GM19193 (cell line): ENCODE measurements around the gene MTERF1.

Source experiments
- POLR2A ChIP-seq: IDR thresholded peaks from 4 replicates; pipeline ENCODE4 v1.6.1; 2011; ENCODE audit not compliant: insufficient read depth, insufficient read length; ENCODE audit errors: extremely low read depth

MTERF1 gene

DNA sequence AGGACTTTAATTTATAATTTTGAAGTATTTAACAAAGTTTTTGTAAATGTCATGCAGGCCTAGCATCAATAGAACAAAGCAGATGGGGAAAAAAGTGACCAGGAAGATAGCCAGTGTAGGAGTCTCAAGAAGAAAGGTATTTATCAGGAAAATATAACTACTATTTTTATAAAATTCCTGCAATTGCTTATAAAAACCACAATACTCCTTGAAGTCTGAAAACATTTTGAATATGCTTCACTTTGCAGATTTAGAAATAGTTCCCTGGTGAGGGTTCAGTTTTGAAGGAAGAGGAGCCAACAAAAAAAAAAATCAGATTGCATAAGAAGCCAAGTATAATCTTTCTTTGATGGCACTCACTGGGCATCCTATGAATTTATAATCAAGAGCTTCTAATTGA is 34.1 kb downstream of the MTERF1 start:
- no peak for TF ChIP-seq POLR2A

DNA sequence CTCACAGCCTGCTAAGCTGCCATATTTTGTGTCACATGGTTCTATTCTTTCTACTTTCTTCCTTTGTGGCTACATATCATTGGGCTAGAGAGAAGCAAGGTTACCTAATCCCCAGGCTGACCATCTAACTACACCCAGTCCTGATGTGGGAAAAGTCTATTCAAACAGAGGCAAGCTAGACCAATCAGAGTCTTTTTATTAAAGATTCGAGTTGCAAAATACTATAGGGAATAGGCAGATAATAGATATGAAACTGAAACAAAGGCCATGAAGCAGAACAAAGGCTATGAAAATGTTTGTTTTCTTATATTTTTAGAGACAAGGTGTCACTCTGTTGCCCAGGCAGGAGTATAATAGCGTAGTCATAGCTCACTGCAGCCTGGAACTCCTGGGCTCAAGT is 36.7 kb downstream of the MTERF1 start:
- TF ChIP-seq POLR2A = no peak

DNA sequence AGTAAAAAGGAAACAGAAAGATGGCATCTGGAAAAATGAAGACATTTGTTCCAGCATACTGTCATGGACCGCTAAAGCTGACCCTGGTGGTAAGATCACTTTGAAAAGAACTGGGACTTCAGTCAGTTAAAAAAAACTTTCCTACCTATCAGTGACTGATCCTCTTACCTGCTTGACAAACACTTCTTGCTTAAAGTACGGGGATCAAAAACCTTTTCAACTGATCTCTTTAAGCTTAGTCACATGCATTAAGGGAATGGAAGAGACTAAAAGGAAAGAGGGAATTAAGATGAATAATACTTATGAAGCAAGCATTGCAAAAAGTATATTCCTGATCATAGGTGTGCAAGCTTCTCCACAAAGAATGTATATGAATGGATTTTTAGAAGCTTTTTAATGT is 42.1 kb downstream of the MTERF1 start:
- no peak for TF ChIP-seq POLR2A

DNA sequence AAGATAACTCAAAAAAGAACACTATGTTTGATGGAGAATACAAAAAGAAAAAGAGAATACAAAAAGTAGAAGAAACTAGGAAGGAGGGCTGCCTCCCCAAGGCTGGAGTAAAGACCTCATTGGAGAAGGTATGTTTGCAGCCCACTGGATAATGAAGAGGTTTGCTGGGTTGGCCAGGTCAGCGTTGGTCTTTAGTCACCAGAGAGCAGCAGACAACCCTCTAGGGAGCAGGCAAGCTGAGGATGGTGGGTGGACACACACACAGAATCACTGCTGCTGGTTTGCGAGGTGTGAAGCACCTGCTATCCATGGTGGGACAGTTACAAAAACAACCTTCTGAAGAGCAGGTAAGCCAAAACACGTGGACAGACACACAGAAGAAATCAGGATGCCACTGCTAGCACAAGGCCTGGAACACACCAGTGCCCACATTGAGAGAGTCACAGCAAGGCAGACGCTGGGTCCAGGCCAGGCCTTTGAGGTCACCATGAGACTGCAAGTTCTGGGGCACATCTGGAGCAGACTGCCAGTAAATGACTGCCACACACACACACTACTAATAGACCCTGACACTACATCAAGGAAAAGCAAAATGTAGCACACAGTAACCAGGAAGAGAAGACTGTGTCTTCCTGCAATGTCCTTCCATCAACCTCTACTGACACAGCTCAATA is 43.0 kb downstream of the MTERF1 start:
- no peak for TF ChIP-seq POLR2A

DNA sequence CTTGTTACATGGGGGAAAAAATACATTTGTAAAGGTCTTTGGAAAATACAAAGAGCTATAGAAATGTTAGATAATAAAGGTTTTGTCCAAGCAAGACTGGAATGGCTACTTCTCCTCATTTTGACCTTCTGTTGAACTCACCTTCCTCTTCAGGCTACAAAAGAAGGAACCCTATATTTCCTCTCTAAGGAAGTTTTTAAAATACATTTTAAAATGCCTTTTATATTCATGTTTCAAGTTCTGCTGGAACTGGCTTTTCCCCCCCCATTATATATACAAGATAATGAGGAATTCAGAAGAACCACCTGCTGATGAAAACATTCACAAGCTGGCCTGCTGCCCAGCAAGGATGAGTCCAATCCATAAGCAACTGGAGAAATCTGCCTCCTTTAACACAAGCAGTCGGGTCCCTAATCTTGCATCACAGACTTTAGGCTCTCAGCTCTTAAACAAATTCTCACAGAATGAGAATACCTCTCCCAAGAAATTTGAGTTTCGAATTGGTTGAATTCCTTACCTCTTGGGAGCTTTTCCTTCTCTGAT is 44.6 kb downstream of the MTERF1 start:
- TF ChIP-seq POLR2A = no peak

DNA sequence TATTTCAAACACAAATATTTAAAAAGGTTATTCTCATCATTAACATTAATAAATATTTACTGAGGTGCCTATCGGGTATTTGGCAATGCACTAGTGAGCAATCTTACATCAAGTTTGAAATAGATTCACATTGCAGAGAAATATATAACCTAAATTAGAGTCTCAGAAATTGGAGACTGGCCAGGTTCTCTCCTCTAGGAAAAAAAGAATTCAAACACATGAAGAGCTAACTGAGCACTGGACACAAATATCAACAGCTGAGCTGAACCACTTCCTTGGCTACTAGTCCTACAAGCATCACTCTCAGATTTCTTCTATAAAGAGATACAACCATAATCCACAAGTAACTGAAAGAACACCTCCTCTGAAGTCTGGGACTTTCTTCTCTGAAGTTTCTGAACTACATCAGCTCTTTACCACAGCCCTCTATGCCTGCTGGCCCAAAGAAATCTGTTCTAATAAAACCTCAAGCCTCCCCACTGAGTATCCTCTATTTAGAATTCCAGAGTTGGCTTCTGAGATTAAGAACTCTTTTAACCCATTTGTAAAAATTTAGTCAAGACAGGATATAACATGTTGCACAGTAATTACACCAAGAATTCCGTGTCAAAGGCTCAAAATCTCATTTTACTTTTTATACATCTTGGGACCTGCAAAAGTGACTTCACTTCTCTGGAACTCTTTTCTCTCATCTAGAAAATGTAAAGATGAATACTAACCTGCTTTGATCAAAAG is 45.2 kb downstream of the MTERF1 start:
- no peak for TF ChIP-seq POLR2A

DNA sequence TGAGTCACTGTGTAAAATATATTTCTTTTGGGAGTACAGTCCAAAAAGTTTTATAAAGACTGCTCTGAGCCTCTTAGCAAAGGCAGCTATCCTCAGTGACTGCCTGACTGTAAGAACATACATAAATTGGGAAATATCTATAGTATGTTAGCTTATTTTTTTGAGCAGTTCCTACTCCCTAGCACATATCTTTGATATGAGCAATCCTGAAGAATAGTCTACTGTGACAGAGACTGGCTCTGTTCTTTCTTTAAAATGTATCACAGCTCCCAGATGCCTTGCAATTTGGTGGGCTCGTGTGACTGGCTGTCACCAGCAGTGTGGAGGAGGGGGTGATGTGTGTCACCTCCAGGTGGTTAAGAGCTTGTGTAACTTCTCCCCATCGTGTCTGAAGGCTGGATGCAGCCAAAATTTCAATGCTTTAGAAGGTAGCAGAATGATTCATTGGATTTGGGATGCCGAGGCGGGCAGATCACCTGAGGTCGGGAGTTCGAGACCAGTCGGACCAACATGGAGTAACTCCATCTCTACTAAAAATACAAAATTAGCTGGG is 47.9 kb downstream of the MTERF1 start:
- TF ChIP-seq POLR2A = no peak

DNA sequence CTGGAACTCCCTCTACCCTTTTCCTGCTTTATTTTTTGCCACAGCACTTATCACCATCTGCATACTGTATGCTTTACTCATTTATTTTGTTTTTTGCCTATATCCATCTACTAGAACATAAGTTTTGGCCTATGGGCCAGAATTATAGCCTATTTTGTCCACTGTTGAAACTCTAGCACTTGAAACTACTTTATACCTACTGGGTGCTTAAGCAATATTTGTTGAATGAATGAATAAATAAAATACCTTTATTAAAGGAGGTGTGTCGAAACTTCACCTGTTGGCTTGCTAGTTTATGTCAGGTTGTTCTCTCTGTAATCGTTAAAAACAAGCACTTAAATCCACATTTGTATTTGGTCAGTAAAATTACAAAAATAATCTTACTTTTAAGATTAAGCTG is 53.3 kb downstream of the MTERF1 start:
- no peak for TF ChIP-seq POLR2A

DNA sequence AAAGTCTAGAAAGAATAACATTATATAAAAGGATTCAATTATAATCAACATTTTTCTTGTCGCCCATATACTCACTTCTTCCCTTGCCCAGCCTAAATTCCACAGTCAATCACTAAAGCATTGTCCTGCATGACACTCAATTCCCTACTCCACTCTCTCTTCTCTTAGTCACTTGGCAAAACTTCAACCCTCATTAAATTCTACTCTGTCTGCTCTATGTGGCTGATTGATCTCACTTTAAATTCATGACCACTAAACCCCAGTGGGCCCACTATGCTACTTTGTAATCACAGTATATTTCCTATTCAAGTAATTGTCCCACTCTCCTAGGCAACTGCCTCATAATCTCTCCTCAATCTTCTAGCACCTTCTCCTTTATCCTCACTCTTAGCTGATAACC is 54.1 kb downstream of the MTERF1 start:
- TF ChIP-seq POLR2A = no peak

DNA sequence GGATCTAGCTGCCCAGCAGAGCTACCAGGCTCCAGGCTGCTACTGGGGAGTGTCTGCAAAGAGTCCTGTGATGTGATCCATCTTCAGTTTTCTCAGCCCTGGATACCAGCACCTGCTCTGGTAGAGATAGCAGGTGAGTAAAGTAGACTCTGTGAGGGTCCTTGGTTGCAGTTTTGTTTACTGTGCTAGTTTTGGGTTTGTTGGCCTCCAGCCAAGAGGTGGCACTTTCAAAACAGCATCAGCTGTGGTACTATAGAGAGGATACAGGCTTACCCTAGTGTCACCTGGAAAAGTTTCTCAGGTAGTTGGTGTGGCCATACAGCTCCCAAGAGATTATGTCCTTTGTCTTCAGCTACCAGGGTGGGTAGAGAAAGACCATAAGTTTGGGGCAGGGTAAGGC is 56.3 kb downstream of the MTERF1 start:
- TF ChIP-seq POLR2A = no peak
